ENCODE data around the gene MIS12. TPM values are rescaled to one million over a fixed set of nuclear protein-coding genes. Genes with fewer than 3 reads are reported as not detected.
A peak's percentile ranks its signal among the peaks of the same experiment; 100 is the strongest.

MIS12 gene
- total and polyA plus RNA-seq, 2 donors (not counting 1 experiment from before 2014, with no cell fraction given): 20.9 to 41.1 TPM

GRCh38 chr17:5485270-5486205 lies 828 bp upstream of the MIS12 start, which contains the start of gene DERL2:
Gene DERL2, minus strand, starts transcription at chr17:5486178. Its CDS starts 17 bp downstream, at chr17:5486161.
- H3K4me1 Mint-ChIP-seq: peaks cover 42% of the 10 kb centered on the region
- Histone ChIP-seq H3K79me2 (ENCODE audit: control insufficient read depth, insufficient read depth, low read length) (peaks cover 43% of the 10 kb centered on the region), H3K9me3 (ENCODE audit: control extremely low read depth in 1 of 3, control insufficient read depth in 2 of 3, insufficient read depth in 1 of 3, low read length in 2 of 3) (no peaks in the 10 kb centered on the region), H3K4me2 (replicated peaks; ENCODE audit: low read depth, low read length, poor library complexity, severe bottlenecking) (peak within 1 kb of the TSS; percentile 95), H3K27ac (ENCODE audit: low read length in 2 of 2) (peak within 1 kb of the TSS; percentile 99 to 100), H4K20me1 (ENCODE audit: control insufficient read depth, insufficient read depth, low read length, poor library complexity, severe bottlenecking) (peaks cover 15% of the 10 kb centered on the region), H2AFZ (ENCODE audit: insufficient read depth, low read depth, low read length, poor library complexity, severe bottlenecking) (peak within 1 kb of the TSS; percentile 99), H3K9ac (ENCODE audit: low read length) (peak within 1 kb of the TSS; percentile 91), H3K4me3 (ENCODE audit: control extremely low read depth in 1 of 5, extremely low read depth in 1 of 5, insufficient read depth in 1 of 5, low read depth in 2 of 5, low read length in 4 of 5) (peak within 1 kb of the TSS; percentile 90 to 99 (median 92)), H3K36me3 (replicated peaks in 1 of 2; ENCODE audit: control extremely low read depth in 1 of 2, control insufficient read depth in 1 of 2, extremely low read depth in 1 of 2, insufficient read depth in 2 of 2, low read length in 1 of 2) (peaks cover 13 to 64% of the 10 kb centered on the region in 2 experiments), H3K4me1 (ENCODE audit: control insufficient read depth in 2 of 2, insufficient read depth in 2 of 2, low read length in 2 of 2) (peaks cover 17 to 26% of the 10 kb centered on the region in 2 donors), H3K27me3 (replicated peaks in 1 of 4; ENCODE audit: control extremely low read depth in 1 of 4, control insufficient read depth in 3 of 4, insufficient read depth in 4 of 4, low read length in 3 of 4) (no peaks in the 10 kb centered on the region)
- ChIA-PET POLR2A (interaction anchor here (0.6 to 2.1 kb wide), 6 partner anchors 15 to 772 kb away, joined by 4 to 14 read pairs (median 8); partner anchors contain the start of genes DHX33, NUP88 and RPAIN), CTCF (interaction anchor here (1.0 to 1.9 kb wide), 2 partner anchors 15 to 17 kb away, joined by 3 to 6 read pairs; partner anchors contain the start of gene DHX33)
- H3K27ac Mint-ChIP-seq: peak within 1 kb of the TSS; percentile 97
- intact Hi-C loops (cut with micrococcal nuclease): loop anchor here (1.0 to 10.0 kb wide), 7 partner anchors 15 to 1952 kb away; partner anchors contain the start of genes C17orf100, C1QBP, FGF11 and MED31
- ATAC-seq (ENCODE audit: low read depth): peak; percentile 0
- DNase-seq: no peak
- H3K9me3 Mint-ChIP-seq (ENCODE audit: insufficient read depth): no peaks in the 10 kb centered on the region
- peak within 1 kb of the TSS; percentile 94 for H3K4me3 Mint-ChIP-seq
- 1% methylated on average over 24 of the region's 29 CpGs for WGBS (ENCODE audit: insufficient coverage)
- TF ChIP-seq EZH2 (IDR thresholded peaks at IDR 0.05; ENCODE audit: borderline replicate concordance, insufficient read depth, low read depth, low read length, poor library complexity, severe bottlenecking) (no peak), CTCF (IDR thresholded peaks at IDR 0.05) (no peak)
- no peaks in the 10 kb centered on the region for H3K27me3 Mint-ChIP-seq

Data from B cell (primary cell).